Neural crest cell (in vitro differentiated cells): ENCODE results near the gene SGPP1. TPM values are rescaled to one million over a fixed set of nuclear protein-coding genes. Genes with fewer than 3 reads are reported as not detected.
"Not testable (repeated sequence)": the region's sequence is repeated elsewhere in the genome, so short reads cannot be mapped to it uniquely, and the experiment has no call there.

Experiments
- DNase-seq: peaks from one replicate; pipeline ENCODE4 v3.0.0; 2021; ENCODE audit warnings: low read depth, mixed read lengths, low spot score
- H3K27ac Mint-ChIP-seq: one replicate; pipeline ENCODE4 v1.8.0; 2021; ENCODE audit warnings: mild to moderate bottlenecking, mixed read lengths; ENCODE audit not compliant: unreplicated experiment
- H3K27me3 Mint-ChIP-seq: 2 replicates; pipeline ENCODE4 v1.8.0; 2021; ENCODE audit warnings: low read depth, mild to moderate bottlenecking, mixed read lengths
- H3K36me3 Mint-ChIP-seq: 2 replicates; pipeline ENCODE4 v1.8.0; 2021; ENCODE audit warnings: low read depth, mild to moderate bottlenecking, mixed read lengths
- H3K4me1 Mint-ChIP-seq: 2 replicates; pipeline ENCODE4 v1.8.0; 2021; ENCODE audit warnings: mixed read lengths
- H3K4me3 Mint-ChIP-seq: one replicate; pipeline ENCODE4 v1.8.0; 2021; ENCODE audit warnings: mild to moderate bottlenecking, mixed read lengths
- H3K9me3 Mint-ChIP-seq: 2 replicates; pipeline ENCODE4 v1.8.0; 2021; ENCODE audit warnings: mixed read lengths
- CTCF ChIP-seq: fragments of 200-600 bp; sonication (generic); conservative IDR thresholded peaks from 2 replicates; pipeline ENCODE4 v1.5.0; 2021; ENCODE audit warnings: antibody characterized with exemption, mild to moderate bottlenecking
- total RNA-seq: library from RNA; stranded (reverse); gene quantifications from 2 replicates; pipeline ENCODE4 v1.2.1, GENCODE V29; 2021

SGPP1 gene
- total RNA-seq, 1 donor from 2014 or later, result 11.8 TPM

GRCh38 chr14:63757211-63757610 is 29.3 kb upstream of the SGPP1 start:
- no peaks in the 10 kb centered on the region for H3K4me1 Mint-ChIP-seq

GRCh38 chr14:63752449-63753169 is 24.7 kb upstream of the SGPP1 start:
- Mint-ChIP-seq H3K36me3 (no peaks in the 10 kb centered on the region), H3K27me3 (no peaks in the 10 kb centered on the region), H3K4me1 (no peaks in the 10 kb centered on the region), H3K9me3 (no peaks in the 10 kb centered on the region), H3K27ac (no peak overlapping the region), H3K4me3 (no peak overlapping the region)
- TF ChIP-seq CTCF, result no peak
- DNase-seq, result no peak

More at GRCh38 chr14:63757211-63757610, 29.3 kb upstream of the SGPP1 start:
- Mint-ChIP-seq H3K27ac (no peak overlapping the region), H3K36me3 (no peaks in the 10 kb centered on the region), H3K27me3 (no peaks in the 10 kb centered on the region), H3K9me3 (no peaks in the 10 kb centered on the region), H3K4me3 (no peak overlapping the region)
- TF ChIP-seq CTCF, result no peak
- DNase-seq, result no peak

- not testable (repeated sequence) for H3K4me3 Mint-ChIP-seq, H3K9me3 Mint-ChIP-seq, H3K4me1 Mint-ChIP-seq, H3K36me3 Mint-ChIP-seq, H3K27ac Mint-ChIP-seq, DNase-seq, H3K27me3 Mint-ChIP-seq
Measured at GRCh38 chr14:63751076-63751475, 23.2 kb upstream of the SGPP1 start.

GRCh38 chr14:63747846-63748245 is 20.0 kb upstream of the SGPP1 start:
- Mint-ChIP-seq H3K4me3 (no peak overlapping the region), H3K27me3 (peaks cover 3% of the 10 kb centered on the region)

GRCh38 chr14:63745858-63746425 is 18.1 kb upstream of the SGPP1 start:
- H3K27ac Mint-ChIP-seq, result no peak overlapping the region
- no peaks in the 10 kb centered on the region for H3K9me3 Mint-ChIP-seq
- no peak for TF ChIP-seq CTCF

More at GRCh38 chr14:63747846-63748245, 20.0 kb upstream of the SGPP1 start:
- Mint-ChIP-seq H3K36me3 (no peaks in the 10 kb centered on the region), H3K9me3 (no peaks in the 10 kb centered on the region), H3K4me1 (no peaks in the 10 kb centered on the region), H3K27ac (no peak overlapping the region)
- no peak for DNase-seq
- TF ChIP-seq CTCF, result no peak

GRCh38 chr14:63745272-63745671 is 17.4 kb upstream of the SGPP1 start:
- Mint-ChIP-seq H3K4me3 (no peak overlapping the region), H3K36me3 (no peaks in the 10 kb centered on the region), H3K27me3 (peaks cover 3% of the 10 kb centered on the region)

More at GRCh38 chr14:63745858-63746425, 18.1 kb upstream of the SGPP1 start:
- peaks cover 3% of the 10 kb centered on the region for H3K27me3 Mint-ChIP-seq
- H3K36me3 Mint-ChIP-seq, result no peaks in the 10 kb centered on the region
- DNase-seq, result no peak
- H3K4me3 Mint-ChIP-seq, result no peak overlapping the region
- no peaks in the 10 kb centered on the region for H3K4me1 Mint-ChIP-seq

More at GRCh38 chr14:63745272-63745671, 17.4 kb upstream of the SGPP1 start:
- Mint-ChIP-seq H3K9me3 (no peaks in the 10 kb centered on the region), H3K4me1 (no peaks in the 10 kb centered on the region), H3K27ac (no peak overlapping the region)
- no peak for DNase-seq
- no peak for TF ChIP-seq CTCF
